ENCODE measurements around the gene MSRB1. TPM values are rescaled to one million over a fixed set of nuclear protein-coding genes. Genes with fewer than 3 reads are reported as not detected.

The MSRB1 gene
- total and polyA plus RNA-seq, 9 of the 15 experiments (the other 6 are each of a cell fraction or from before 2014, with no cell fraction given) = 5.4 to 33.7 (median 25.7) TPM

GRCh38 chr16:1942047-1942809 lies 771 bp downstream of the MSRB1 start (continued):
- TF ChIP-seq MAZ (CRISPR knock-in tag; conservative IDR thresholded peaks at IDR 0.05 in 1 of 2, IDR thresholded peaks at IDR 0.05 in 1 of 2) (peak in 1 of 2 experiments; percentile 5; a peak in 1 of 4 replicates), ZNF316 (IDR thresholded peaks at IDR 0.05) (peak; percentile 92), SMARCC2 (IDR thresholded peaks at IDR 0.05; ENCODE audit: low read depth) (peak; percentile 17; the same call in 1 of the 2 replicates), ESRRA (IDR thresholded peaks at IDR 0.05; ENCODE audit: borderline replicate concordance, low read depth) (peak; percentile 11; the same call in 1 of the 2 replicates), SPI1 (IDR thresholded peaks at IDR 0.05; ENCODE audit: borderline replicate concordance, low read depth, low read length) (peak; percentile 84), ZNF318 (IDR thresholded peaks at IDR 0.05; ENCODE audit: borderline replicate concordance in 1 of 2, low read depth in 1 of 2) (0 out of 4 replicates have a peak, but pooled peaks of 1 of the 2 experiments have one; percentile 37), FOSL1 (tag; conservative IDR thresholded peaks at IDR 0.05) (peak; percentile 56), NRF1 (conservative IDR thresholded peaks at IDR 0.05 in 1 of 2, IDR thresholded peaks at IDR 0.05 in 1 of 2) (0 out of 4 replicates have a peak, but pooled peaks of 1 of the 2 experiments have one; percentile 25), GABPA (tag; conservative IDR thresholded peaks at IDR 0.05; ENCODE audit: low read depth) (no peak)
